Measurements from ENCODE around the gene IFRD2. TPM values are rescaled to one million over a fixed set of nuclear protein-coding genes. Genes with fewer than 3 reads are reported as not detected.
"Not testable (repeated sequence)": the region's sequence is repeated elsewhere in the genome, so short reads cannot be mapped to it uniquely, and the experiment has no call there.

The IFRD2 gene
- total RNA-seq, 4 donors from 2014 or later = 40.0 to 178 (median 72.2) TPM

- TF ChIP-seq CTCF (IDR thresholded peaks at IDR 0.05) = peak in 2 of 3 donors; percentile 94 to 97
- DNase-seq (ENCODE audit: low spot score) (peak; percentile 92), ATAC-seq (ENCODE audit: low FRiP score) (peak; percentile 50)
Observed at GRCh38 chr3:50272911-50273688, 19.1 kb downstream of the IFRD2 start.

- ATAC-seq (ENCODE audit: low FRiP score); DNase-seq (ENCODE audit: low spot score): not testable (repeated sequence)
Observed at GRCh38 chr3:50272538-50272910, 19.7 kb downstream of the IFRD2 start.

- TF ChIP-seq CTCF (IDR thresholded peaks at IDR 0.05) = no peak
- no peak for ATAC-seq (ENCODE audit: low FRiP score)
- DNase-seq (ENCODE audit: low spot score) = no peak
Observed at GRCh38 chr3:50271314-50271936, 20.8 kb downstream of the IFRD2 start.

- ATAC-seq (ENCODE audit: low FRiP score) (peak; percentile 20), DNase-seq (ENCODE audit: low spot score) (no peak)
- TF ChIP-seq CTCF (IDR thresholded peaks at IDR 0.05) = no peak
Observed at GRCh38 chr3:50270422-50271224, 21.6 kb downstream of the IFRD2 start.

GRCh38 chr3:50269977-50270413 is 22.2 kb downstream of the IFRD2 start:
- no peak for TF ChIP-seq CTCF (IDR thresholded peaks at IDR 0.05)
- DNase-seq (ENCODE audit: low spot score) (no peak), ATAC-seq (ENCODE audit: low FRiP score) (no peak)

GRCh38 chr3:50269460-50269859 is 22.8 kb downstream of the IFRD2 start:
- DNase-seq (ENCODE audit: low spot score) (no peak), ATAC-seq (ENCODE audit: low FRiP score) (no peak)
- TF ChIP-seq CTCF (IDR thresholded peaks at IDR 0.05) = no peak

GRCh38 chr3:50268703-50269451 is 23.4 kb downstream of the IFRD2 start, which contains the start of gene SEMA3B:
Gene SEMA3B, plus strand, starts transcription at chr3:50269147. Its CDS starts 94 bp downstream, at chr3:50269241.
- TF ChIP-seq CTCF (IDR thresholded peaks at IDR 0.05) = no peak
- ATAC-seq (ENCODE audit: low FRiP score) (peak; percentile 6), DNase-seq (ENCODE audit: low spot score) (no peak)
